Measurements from ENCODE around the gene ZCCHC3. TPM values are rescaled to one million over a fixed set of nuclear protein-coding genes. Genes with fewer than 3 reads are reported as not detected.

Gene ZCCHC3
- total RNA-seq, 2 donors from 2014 or later: 39.5 to 46.1 TPM

DNA sequence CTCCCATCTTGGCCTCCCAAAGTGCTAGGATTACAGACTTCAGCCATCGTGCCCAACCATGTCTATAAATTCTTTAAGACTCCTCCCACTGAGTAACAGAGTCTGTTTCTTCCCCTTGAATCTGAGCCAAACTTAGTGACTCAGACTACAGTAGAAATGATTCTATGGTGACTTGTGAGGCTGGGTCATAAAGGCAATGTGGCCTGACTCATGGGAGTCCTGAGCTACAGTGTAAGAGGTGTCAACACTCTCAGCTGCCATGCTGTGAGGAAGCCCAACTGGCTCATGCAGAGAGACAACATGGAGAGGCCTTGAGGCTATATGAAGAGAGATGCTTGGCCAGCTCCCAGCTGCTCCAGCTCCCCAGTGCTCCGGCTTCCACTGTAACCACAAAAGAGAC lies 44.3 kb downstream of the ZCCHC3 start:
- 82 to 100% methylated on average over 2 of the region's 2 CpGs for WGBS, 2 experiments (ENCODE audit: insufficient coverage in 1 of 2, insufficient read length in 1 of 2)
- H3K4me1 ChIP-seq (ENCODE audit: control insufficient read depth, insufficient read depth, low read length): peaks cover 3% of the 10 kb centered on the region
- H3K4me3 ChIP-seq (ENCODE audit: low read length): no peak overlapping the region
- H3K27me3 ChIP-seq (ENCODE audit: control insufficient read depth, insufficient read depth, low read length, poor library complexity, severe bottlenecking): peaks cover 15% of the 10 kb centered on the region
- Mint-ChIP-seq H3K4me3 (no peak overlapping the region), H3K27me3 (ENCODE audit: insufficient read depth) (peaks cover 76% of the 10 kb centered on the region), H3K36me3 (ENCODE audit: low read depth) (no peaks in the 10 kb centered on the region), H3K27ac (no peak overlapping the region), H3K9me3 (no peaks in the 10 kb centered on the region), H3K4me1 (peaks cover 5% of the 10 kb centered on the region)
- no peak overlapping the region for H3K9ac ChIP-seq (ENCODE audit: extremely low read depth, low read length, poor library complexity, severe bottlenecking)
- H3K36me3 ChIP-seq (ENCODE audit: control insufficient read depth, insufficient read depth, low read length): no peaks in the 10 kb centered on the region
- TF ChIP-seq, protein P1, sequence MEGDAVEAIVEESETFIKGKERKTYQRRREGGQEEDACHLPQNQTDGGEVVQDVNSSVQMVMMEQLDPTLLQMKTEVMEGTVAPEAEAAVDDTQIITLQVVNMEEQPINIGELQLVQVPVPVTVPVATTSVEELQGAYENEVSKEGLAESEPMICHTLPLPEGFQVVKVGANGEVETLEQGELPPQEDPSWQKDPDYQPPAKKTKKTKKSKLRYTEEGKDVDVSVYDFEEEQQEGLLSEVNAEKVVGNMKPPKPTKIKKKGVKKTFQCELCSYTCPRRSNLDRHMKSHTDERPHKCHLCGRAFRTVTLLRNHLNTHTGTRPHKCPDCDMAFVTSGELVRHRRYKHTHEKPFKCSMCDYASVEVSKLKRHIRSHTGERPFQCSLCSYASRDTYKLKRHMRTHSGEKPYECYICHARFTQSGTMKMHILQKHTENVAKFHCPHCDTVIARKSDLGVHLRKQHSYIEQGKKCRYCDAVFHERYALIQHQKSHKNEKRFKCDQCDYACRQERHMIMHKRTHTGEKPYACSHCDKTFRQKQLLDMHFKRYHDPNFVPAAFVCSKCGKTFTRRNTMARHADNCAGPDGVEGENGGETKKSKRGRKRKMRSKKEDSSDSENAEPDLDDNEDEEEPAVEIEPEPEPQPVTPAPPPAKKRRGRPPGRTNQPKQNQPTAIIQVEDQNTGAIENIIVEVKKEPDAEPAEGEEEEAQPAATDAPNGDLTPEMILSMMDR (conservative IDR thresholded peaks at IDR 0.05): no peak
- no peak overlapping the region for H3K27ac ChIP-seq (ENCODE audit: low read depth, low read length)
- DNase-seq: no peak
- no peaks in the 10 kb centered on the region for H3K9me3 ChIP-seq (ENCODE audit: control insufficient read depth, low read length)

- H3K9ac ChIP-seq (ENCODE audit: extremely low read depth, low read length, poor library complexity, severe bottlenecking): no peak overlapping the region
- Mint-ChIP-seq H3K36me3 (ENCODE audit: low read depth) (no peaks in the 10 kb centered on the region), H3K9me3 (no peaks in the 10 kb centered on the region), H3K27me3 (ENCODE audit: insufficient read depth) (peaks cover 63% of the 10 kb centered on the region), H3K4me1 (peaks cover 5% of the 10 kb centered on the region), H3K27ac (no peak overlapping the region), H3K4me3 (no peak overlapping the region)
- no peak for DNase-seq
- no peaks in the 10 kb centered on the region for H3K36me3 ChIP-seq (ENCODE audit: control insufficient read depth, insufficient read depth, low read length)
- H3K4me1 ChIP-seq (ENCODE audit: control insufficient read depth, insufficient read depth, low read length): peaks cover 3% of the 10 kb centered on the region
- peaks cover 8% of the 10 kb centered on the region for H3K27me3 ChIP-seq (ENCODE audit: control insufficient read depth, insufficient read depth, low read length, poor library complexity, severe bottlenecking)
- H3K27ac ChIP-seq (ENCODE audit: low read depth, low read length): no peak overlapping the region
- H3K9me3 ChIP-seq (ENCODE audit: control insufficient read depth, low read length): no peaks in the 10 kb centered on the region
- no peak overlapping the region for H3K4me3 ChIP-seq (ENCODE audit: low read length)
- TF ChIP-seq, protein P1 (conservative IDR thresholded peaks at IDR 0.05): no peak
Observed at GRCh38 chr20:343107-343506, 45.7 kb downstream of the ZCCHC3 start.

DNA sequence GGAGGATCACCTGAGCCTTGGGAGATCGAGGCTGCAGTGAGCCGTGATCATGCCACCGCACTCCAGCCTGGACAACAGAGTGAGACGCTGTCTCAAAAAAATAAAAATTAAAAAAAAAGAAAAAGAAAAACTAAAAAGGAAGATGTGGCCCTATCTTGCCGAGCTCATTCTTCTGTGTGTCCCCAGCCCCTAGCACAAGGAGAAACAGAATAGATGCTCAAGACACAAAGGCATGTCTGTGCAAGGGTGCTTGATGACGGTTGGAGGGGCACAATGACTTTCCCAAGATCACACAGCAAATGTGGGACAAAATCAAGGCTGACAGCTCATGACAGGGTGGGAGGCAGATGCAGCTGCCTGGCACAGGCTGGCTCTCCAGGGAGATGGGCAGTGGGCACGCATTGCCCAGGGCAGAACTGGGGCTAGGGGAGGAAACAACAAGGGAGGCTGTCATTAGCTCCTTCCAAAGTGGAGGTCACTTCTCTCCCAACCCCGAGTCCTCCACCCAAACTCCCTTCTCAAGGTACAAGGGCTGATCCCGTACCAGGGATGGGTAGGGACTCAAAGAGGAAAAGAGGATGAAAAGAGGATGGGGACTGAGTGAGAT lies 48.8 kb downstream of the ZCCHC3 start:
- WGBS, 2 experiments (ENCODE audit: insufficient coverage in 1 of 2, insufficient read length in 1 of 2): 69 to 88% methylated on average over 7 to 9 of the region's 9 CpGs
- H3K9ac ChIP-seq (ENCODE audit: extremely low read depth, low read length, poor library complexity, severe bottlenecking): peak overlapping the region; percentile 47
- H3K36me3 Mint-ChIP-seq (ENCODE audit: low read depth): peaks cover 5% of the 10 kb centered on the region
- H3K27ac Mint-ChIP-seq: peak overlapping the region; percentile 93
- H3K9me3 ChIP-seq (ENCODE audit: control insufficient read depth, low read length): no peaks in the 10 kb centered on the region
- no peaks in the 10 kb centered on the region for H3K27me3 ChIP-seq (ENCODE audit: control insufficient read depth, insufficient read depth, low read length, poor library complexity, severe bottlenecking)
- TF ChIP-seq, protein P1 (conservative IDR thresholded peaks at IDR 0.05): no peak
- no peaks in the 10 kb centered on the region for H3K9me3 Mint-ChIP-seq
- H3K4me3 Mint-ChIP-seq: peak overlapping the region; percentile 88
- H3K36me3 ChIP-seq (ENCODE audit: control insufficient read depth, insufficient read depth, low read length): peaks cover 11% of the 10 kb centered on the region
- no peak for DNase-seq
- peaks cover 3% of the 10 kb centered on the region for H3K4me1 ChIP-seq (ENCODE audit: control insufficient read depth, insufficient read depth, low read length)
- H3K27me3 Mint-ChIP-seq (ENCODE audit: insufficient read depth): peaks cover 36% of the 10 kb centered on the region
- H3K4me1 Mint-ChIP-seq: peaks cover 13% of the 10 kb centered on the region
- H3K4me3 ChIP-seq (ENCODE audit: low read length): peak overlapping the region; percentile 87
- H3K27ac ChIP-seq (ENCODE audit: low read depth, low read length): peak overlapping the region; percentile 83
